Nucleus accumbens (tissue), 56 donors: ENCODE measurements around the gene GRIK1.
A peak's percentile ranks its signal among the peaks of the same experiment; 100 is the strongest.

ENCODE experiments used
- DNase-seq, 56 donors: peaks; one replicate each; lab custom pipeline; 2025; lab: John Stamatoyannopoulos, UW

GRIK1 gene

DNA sequence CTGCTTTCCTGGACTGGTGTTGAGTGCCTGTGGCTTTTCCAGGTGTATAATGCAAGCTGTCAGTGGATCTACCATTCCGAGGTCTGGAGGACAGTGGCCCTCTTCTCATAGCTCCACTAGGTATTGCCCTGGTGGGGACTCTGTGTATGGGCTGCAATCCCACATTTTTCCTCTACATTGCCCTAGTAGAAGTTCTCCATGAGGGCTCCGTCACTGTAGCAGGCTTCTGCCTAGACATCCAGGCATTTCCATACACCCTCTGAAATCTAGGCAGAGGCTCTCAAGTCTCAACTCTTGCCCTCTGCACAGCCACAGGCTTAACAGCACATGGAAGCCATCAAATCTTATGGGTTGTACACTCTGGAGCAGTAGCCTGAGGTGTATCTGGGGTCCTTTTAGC lies 107.6 kb downstream of the GRIK1 start:
- no peak for DNase-seq

DNA sequence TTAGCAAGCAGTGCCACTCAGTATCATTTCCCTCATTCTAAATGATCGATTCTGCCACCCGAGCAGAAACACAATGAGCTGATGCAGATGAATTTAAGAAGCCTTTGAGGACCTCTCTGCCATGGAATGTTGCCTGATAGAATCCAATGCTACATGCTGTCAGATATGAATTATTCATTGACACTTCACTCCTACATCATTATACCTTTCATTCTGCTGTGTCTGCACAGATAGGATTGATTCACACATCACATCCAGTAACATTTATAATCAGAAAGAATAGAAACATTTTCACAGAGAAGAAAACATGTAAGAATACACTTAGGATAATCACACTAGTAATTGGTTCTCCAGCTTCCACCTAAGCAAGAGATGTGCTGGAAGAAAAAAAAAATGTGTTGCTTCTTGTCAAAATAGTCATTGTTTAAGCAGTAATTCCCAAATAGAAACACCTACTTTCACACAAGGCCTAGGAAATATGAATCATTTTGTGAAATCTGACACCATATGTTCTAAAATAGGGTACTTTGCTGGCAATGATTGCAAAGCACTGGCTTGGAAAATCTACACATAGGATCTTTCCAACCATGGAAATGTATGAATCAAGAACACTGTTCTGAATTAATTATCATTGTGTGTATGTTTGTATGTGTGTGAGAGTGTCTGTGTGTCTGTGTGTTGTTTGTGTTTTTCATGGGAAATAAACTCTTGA lies 110.1 kb downstream of the GRIK1 start:
- no peak for DNase-seq

DNA sequence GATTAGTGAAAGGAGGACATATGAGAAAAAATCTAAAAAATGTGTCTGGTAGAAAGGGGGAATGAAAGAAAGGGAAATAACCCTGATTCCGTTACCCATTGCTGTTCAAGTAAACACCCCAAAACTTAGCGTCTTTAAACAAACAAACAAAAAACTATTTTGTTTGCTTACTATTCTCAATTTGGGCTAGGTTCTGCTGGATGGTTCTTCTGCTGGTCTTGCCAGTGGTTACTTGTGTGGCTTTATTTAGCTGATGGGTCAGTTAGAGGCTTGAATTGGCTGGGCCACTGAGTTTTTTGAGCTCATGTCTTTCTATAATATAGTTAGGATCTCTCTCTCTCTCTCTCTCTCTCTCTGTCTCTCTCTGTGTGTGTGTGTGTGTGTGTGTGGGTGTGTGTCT lies 112.1 kb downstream of the GRIK1 start:
- no peak for DNase-seq

- DNase-seq = no peak
Observed at GRCh38 chr21:29827236-29827635, 112.6 kb downstream of the GRIK1 start.

GRCh38 chr21:29826386-29826785 lies 113.4 kb downstream of the GRIK1 start:
- DNase-seq = no peak

DNA sequence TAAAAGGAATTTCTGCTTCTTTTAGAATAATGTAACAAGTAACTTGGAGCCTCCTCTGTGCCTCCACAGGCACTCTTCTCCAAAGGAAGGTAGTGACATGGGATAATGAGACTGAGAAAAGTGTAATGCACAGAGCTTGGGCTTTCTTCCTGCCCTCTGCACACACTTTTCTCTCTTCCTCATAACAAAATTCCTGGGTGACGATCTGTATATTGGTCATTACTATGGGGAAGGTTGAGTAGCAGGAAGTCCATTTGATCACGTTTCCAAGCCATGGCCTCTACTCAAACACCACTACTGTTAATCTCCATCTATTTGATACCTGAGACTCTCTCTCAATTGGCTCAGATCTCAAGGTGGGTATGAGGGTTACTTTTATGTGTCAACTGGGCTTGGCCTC lies 113.9 kb downstream of the GRIK1 start:
- DNase-seq = no peak

GRCh38 chr21:29825345-29825744 lies 114.5 kb downstream of the GRIK1 start:
- DNase-seq = no peak

DNA sequence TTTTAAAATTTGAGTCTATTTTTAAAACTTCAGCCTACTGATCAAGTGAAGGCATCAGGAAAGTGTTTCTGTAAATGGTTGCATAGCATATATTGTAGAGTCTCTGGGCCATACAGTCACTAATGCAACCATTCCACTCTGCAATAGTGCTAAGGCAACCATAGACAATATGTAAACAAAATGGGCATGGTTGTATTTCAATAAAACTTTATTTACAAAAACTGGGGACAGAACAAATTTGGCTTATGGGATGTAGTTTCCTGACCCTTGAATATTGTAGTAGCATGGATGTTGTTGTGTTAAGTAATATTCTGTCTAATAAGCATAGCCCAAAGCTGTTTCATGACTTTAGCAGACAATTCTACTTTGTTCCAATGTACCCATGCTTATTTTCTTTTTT lies 117.7 kb downstream of the GRIK1 start:
- no peak for DNase-seq

- no peak for DNase-seq
Observed at GRCh38 chr21:29821230-29821629, 118.6 kb downstream of the GRIK1 start.

DNA sequence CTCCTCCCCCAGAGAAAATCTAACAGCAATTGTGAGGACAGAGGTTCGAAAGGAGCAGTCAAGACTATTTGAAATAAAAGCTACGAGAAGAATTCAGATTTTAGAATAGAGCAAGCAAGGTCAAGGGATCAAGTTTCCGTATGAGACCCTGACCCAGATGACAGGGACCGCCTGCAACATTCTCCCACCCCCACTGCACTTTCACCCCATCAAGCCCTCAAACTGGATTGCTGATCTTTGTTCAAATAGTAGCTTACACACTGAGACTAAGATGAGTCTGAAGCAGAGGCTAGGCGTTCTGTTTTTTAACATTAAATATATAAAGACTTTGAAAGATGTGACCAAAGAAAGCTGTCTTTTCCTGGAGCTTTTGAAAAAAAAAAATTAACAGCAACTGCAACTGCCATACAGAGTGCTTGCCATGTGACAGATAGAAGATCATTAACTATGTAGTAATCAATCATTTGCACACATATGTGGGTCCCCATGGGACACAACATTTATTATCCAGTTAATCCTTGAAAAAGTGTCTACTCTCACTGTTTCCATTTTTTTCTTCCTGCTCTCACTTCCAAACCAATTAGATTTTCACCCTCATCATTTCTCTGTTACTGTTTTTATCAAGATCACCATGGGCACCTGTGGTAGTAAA lies 120.0 kb downstream of the GRIK1 start:
- DNase-seq = no peak

GRCh38 chr21:29818383-29818921 lies 121.3 kb downstream of the GRIK1 start:
- DNase-seq = no peak

DNA sequence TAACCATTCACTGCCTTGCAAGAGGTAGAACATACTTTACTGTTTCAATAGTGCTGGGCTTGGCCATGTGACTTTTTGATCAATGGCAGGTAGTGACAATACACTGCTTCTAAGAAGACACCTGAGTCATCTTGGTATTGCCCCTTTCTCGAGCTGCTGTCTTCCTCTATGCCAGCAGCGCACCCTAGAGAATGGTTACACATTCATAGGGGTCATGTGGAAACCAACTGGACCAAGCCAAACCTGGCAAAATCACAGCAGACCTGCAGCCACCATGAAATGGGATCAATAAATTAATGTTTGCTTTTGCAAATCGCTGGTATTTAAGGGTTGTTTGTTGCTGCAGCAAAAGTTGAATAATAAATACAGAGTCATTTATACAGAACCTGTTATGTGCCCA lies 122.3 kb downstream of the GRIK1 start:
- DNase-seq = no peak

GRCh38 chr21:29812947-29813346 lies 126.8 kb downstream of the GRIK1 start:
- no peak for DNase-seq

- DNase-seq = no peak
Observed at GRCh38 chr21:29810871-29811270, 128.9 kb downstream of the GRIK1 start.

GRCh38 chr21:29808153-29808552 lies 131.6 kb downstream of the GRIK1 start:
- DNase-seq = peak in 4 of 56 donors; percentile 1 to 15 (median 4)

GRCh38 chr21:29805105-29805504 lies 134.7 kb downstream of the GRIK1 start:
- no peak for DNase-seq

GRCh38 chr21:29803191-29803590 lies 136.6 kb downstream of the GRIK1 start:
- DNase-seq = no peak

GRCh38 chr21:29801122-29801521 lies 138.7 kb downstream of the GRIK1 start:
- DNase-seq = no peak

- no peak for DNase-seq
Observed at GRCh38 chr21:29800056-29800455, 139.7 kb downstream of the GRIK1 start.

GRCh38 chr21:29798840-29799239 lies 141.0 kb downstream of the GRIK1 start:
- DNase-seq = no peak

- no peak for DNase-seq
Observed at GRCh38 chr21:29797155-29797554, 142.6 kb downstream of the GRIK1 start.

- DNase-seq = no peak
Observed at GRCh38 chr21:29793712-29794111, 146.1 kb downstream of the GRIK1 start.
